ENCODE data around the gene N4BP3.

The N4BP3 gene

DNA sequence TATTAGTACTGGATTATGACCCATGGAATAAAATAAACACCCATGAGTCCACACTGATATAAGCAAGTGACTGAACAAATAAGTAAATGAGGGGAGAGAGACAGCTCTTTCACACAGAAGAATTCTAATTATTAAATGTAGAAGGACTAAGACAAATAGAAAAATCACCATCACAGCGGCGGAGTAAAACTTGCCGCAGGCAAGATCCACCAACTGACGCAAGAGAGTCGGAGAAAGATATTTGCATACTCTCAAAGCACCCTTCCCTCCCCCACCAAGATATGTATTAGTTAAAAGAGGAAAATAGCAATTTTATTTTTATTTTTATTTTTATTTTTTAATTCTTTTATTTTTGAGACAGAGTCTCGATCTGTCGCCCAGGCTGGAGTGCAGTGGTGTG is 14.6 kb upstream of the N4BP3 start:
- no peak for FAIRE-seq
- no peak for DNase-seq (ENCODE audit: insufficient read length, low spot score)

DNA sequence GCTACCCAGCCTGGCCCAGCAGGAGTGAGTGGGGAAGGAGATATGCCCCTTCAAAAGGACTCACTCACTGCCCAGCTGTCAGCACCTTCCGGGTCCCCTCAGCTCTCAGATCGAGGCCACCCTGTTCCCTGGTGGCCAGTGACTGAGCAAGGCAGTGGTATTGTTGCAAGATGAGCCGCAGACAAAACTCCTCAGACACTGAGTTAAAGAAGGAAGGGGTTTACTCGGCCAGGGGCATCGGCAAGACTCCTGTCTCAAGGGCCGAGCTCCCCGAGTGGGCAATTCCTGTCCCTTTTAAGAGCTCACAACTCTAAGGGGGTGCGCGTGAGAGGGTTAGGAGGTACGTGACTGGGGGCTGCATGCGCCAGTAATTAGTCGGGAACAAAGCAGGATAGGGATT is 9.7 kb upstream of the N4BP3 start:
- no peak for DNase-seq (ENCODE audit: insufficient read length, low spot score)
- FAIRE-seq = no peak

GRCh38 chr5:178104492-178104891 is 8.8 kb upstream of the N4BP3 start:
- no peak for FAIRE-seq
- DNase-seq (ENCODE audit: insufficient read length, low spot score) = no peak

- DNase-seq (ENCODE audit: insufficient read length, low spot score) (no peak), FAIRE-seq (no peak)
Measured at GRCh38 chr5:178106086-178106485, 7.2 kb upstream of the N4BP3 start.

GRCh38 chr5:178106556-178107239 is 6.6 kb upstream of the N4BP3 start:
- DNase-seq (ENCODE audit: insufficient read length, low spot score) (no peak), FAIRE-seq (no peak)

- FAIRE-seq = no peak
Measured at GRCh38 chr5:178107756-178108310, 5.5 kb upstream of the N4BP3 start.

DNA sequence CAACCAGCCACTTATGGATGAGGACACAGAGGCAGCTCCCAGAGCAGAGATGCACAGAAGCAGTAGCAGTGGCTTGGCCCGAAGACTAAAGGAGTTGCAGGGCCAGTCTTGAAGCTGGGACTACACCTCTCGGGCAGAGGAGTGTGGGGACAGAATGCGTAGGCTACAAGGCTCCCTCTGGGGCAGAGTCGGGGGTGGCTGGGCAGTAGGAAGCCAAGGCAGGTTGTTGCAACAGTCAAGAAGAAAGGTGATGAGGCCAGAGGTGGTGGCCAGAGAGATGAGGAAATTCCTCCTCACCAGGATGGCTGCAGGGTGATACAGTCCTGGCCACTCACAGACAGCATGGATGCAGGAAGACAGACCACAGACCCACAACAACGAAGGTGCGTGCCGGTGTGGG is 4.9 kb upstream of the N4BP3 start:
- DNase-seq (ENCODE audit: insufficient read length, low spot score) (no peak), FAIRE-seq (no peak)

More at GRCh38 chr5:178107756-178108310, 5.5 kb upstream of the N4BP3 start:
- DNase-seq (ENCODE audit: insufficient read length, low spot score) = no peak

DNA sequence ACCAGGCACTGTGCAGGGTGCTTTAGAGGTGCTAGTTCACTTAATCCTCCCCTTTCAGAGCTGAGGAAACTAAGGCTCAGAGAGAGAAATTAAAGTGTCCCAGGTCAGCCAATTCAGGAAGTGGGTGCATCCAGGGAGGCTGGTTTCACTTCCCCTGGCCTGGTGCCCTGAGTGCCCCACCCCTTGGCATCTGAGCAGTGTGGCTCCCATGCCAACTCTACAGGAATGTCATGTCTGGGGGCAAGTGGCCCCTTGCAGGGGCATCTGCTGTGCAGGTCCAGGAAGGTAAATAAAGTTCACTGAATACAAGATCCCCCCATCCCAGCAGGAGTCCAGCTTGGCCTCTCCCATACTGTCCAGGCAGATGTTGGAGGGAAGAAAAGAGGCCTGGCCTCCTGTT is 4.4 kb upstream of the N4BP3 start:
- FAIRE-seq (no peak), DNase-seq (ENCODE audit: insufficient read length, low spot score) (no peak)

GRCh38 chr5:178110511-178110910 is 2.8 kb upstream of the N4BP3 start:
- no peak for FAIRE-seq
- no peak for DNase-seq (ENCODE audit: insufficient read length, low spot score)

DNA sequence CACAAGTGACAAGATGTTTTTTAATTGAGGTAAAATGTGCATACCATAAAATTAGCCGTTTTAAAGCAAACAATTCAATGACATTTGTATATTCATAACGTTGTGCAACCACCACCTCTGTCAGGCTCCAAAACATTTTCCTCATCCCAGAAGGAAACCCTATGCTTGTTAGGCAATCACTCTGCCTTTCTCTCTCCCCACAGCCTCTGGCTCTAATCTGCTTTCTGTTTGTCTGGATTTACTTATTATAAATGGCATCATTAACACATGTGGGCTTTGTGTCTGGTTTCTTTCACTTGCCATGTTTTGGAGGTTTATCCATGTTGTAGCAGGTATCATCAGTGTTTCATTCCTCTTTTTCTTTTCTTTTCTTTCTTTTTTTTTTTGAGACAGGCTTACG is 1.4 kb upstream of the N4BP3 start:
- FAIRE-seq (no peak), DNase-seq (ENCODE audit: insufficient read length, low spot score) (no peak)

- DNase-seq (ENCODE audit: insufficient read length, low spot score) = no peak
- no peak for FAIRE-seq
Measured at GRCh38 chr5:178112545-178112944, 787 bp upstream of the N4BP3 start.

DNA sequence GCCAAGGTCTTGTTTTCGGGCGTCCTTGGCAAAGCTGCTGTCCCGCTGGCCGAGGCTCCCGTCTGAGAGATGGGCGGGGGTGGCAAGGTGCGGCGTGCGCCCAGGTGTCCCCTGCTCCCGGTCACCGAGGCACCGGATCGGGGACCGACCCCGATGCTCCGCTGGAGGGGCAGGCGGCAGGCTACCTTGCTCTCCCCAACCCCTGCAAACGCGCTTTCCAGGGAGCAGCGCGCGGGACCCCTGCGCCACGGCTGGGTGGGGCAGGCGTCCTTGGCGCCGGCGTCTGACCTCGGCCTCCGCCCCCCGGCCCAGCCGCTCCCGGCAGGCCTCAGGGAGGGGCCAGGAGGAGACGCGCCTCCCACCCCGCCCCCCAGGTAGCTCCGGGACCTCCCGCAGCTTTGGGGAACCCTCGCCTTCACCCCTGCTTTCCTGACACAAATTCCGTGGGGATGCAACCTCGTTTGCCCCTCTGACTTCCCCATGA is 551 bp downstream of the N4BP3 start:
- DNase-seq (ENCODE audit: insufficient read length, low spot score) (no peak), FAIRE-seq (no peak)

DNA sequence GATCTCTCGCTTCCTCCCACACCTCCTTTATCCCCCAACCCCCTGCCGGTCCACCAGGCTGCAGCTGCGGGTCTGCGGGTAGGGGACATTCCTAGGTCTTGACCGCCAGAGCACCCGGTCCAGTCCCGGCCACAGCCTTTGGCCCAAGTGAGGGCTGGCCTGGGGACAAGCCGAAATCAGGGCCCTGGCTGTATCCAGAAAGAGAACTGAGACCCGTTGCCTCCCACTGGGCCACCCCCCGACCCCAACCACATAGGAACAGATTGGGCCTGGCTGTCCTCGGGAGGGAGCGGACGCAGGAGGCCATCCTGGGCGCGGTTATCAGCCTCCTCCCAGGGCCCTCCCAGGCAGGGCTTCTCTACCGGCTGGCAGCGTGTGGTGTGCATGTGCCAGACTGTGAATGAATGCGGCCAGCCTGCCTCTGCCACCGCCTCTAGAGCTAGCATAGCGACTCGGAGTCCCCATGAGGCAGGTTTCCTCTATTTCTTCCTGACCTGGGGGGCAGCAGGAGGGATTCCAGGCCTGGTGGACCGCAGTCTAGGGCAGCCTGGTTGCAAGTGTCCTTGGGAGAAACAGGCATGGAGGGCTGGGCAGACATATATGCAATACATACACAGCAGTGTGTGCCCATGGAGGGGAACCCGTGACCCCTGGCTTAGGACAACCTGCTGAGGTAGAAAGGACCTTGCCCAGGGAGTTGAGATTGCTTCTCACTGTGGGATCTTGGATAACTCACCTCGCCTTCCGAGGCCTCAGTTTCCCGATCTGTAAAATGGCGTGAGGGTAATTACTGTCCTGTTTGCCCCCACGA is 1.2 kb downstream of the N4BP3 start:
- FAIRE-seq (no peak), DNase-seq (ENCODE audit: insufficient read length, low spot score) (no peak)

DNA sequence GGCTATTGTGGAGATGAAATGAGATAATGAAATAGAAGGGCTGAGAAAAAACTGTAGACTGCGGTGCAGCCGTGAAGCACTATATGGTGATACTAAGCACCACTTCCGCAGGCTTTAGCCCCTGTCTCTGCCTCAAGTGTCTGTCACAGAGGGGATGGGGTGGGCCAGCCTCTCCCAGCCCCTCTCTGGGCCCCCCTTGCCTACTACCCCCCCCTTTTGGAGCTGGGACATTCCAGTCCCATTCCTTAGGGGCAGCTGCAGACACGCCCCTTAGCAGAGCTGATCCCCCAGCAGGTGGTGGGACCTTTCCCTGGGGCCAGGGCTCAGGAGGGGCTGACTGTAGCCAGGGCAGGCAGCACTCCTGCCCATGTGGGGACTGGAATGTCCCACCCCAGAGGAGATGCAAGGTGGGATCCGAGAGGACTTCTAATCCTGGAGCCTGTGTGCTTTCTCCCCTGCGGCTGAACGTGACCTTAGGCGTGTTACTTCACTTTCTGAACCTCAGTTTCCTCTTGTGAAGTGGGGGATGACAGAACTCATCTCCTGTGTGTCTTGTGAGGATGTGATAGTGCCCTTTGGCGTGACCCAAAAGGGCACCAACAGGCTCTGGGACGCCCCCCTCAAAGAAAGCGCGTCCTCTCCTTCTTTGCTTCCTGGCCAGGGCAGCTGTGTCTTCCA is 1.9 kb downstream of the N4BP3 start:
- DNase-seq (ENCODE audit: insufficient read length, low spot score) = no peak
- no peak for FAIRE-seq

DNA sequence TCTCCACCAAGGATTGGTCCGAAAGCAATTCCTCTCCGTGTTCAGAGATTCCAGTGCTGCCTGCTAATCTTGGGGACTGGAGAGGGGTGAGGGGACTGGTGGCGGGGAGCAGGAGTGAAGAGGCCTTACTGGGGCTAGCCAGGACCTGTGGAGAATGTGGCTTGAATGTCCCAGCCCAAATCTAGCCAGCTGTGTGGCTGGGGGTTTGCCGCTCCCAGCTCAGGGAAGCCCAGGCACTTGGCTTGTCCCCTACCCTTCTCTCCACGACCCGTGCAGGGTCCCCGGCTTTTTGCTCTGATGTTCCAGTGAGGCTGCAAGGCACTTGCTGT is 2.4 kb downstream of the N4BP3 start:
- FAIRE-seq = no peak
- DNase-seq (ENCODE audit: insufficient read length, low spot score) = no peak

GRCh38 chr5:178116143-178116885 is 3.0 kb downstream of the N4BP3 start:
- no peak for DNase-seq (ENCODE audit: insufficient read length, low spot score)

GRCh38 chr5:178117923-178118701 is 4.8 kb downstream of the N4BP3 start:
- FAIRE-seq (no peak), DNase-seq (ENCODE audit: insufficient read length, low spot score) (no peak)

More at GRCh38 chr5:178116143-178116885, 3.0 kb downstream of the N4BP3 start:
- FAIRE-seq = no peak

- FAIRE-seq (no peak), DNase-seq (ENCODE audit: insufficient read length, low spot score) (no peak)
Measured at GRCh38 chr5:178119915-178120606, 6.7 kb downstream of the N4BP3 start.

DNA sequence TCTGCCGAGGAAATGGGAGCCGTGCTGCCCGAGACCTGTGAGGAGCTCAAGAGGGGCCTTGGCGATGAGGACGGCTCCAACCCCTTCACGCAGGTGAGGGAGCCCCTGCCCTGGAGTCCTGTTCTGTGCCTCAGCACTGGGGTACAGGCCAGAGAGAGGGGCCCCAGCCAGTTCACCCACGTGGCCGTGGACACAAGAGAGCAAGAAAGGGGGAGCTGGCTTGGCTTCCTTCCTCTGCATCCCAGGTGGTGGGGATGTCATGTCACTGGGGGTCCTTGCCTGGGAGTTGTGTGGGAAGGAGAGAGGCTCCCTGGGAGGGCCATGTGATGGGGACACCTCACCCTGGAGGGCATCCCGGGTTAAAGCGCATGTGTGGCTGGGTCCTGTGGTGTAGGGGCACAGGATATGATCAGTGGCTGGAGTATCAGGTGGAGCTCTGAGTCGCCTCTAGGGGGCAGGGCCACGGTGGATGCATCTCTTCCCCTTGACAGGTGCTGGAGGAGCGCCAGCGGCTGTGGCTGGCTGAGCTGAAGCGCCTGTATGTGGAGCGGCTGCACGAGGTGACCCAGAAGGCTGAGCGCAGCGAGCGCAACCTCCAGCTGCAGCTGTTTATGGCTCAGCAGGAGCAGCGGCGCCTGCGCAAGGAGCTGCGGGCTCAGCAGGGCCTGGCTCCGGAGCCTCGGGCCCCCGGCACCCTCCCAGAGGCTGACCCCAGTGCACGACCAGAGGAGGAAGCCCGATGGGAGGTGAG is 7.5 kb downstream of the N4BP3 start:
- DNase-seq (ENCODE audit: insufficient read length, low spot score) (no peak), FAIRE-seq (no peak)
